Stimulated activated CD4-positive, alpha-beta T cell treated with anti-CD3 and anti-CD28 coated beads, TNF-alpha, amount 100 ng/mL, for 24 hours (primary cell): ENCODE results near the gene ZNF416.

Source experiments
- DNase-seq, 3 experiments: peaks; one replicate each; pipeline ENCODE4 v3.0.0-alpha.2; 2020; ENCODE audit warnings: low read depth in 3 of 3

The ZNF416 gene

DNA sequence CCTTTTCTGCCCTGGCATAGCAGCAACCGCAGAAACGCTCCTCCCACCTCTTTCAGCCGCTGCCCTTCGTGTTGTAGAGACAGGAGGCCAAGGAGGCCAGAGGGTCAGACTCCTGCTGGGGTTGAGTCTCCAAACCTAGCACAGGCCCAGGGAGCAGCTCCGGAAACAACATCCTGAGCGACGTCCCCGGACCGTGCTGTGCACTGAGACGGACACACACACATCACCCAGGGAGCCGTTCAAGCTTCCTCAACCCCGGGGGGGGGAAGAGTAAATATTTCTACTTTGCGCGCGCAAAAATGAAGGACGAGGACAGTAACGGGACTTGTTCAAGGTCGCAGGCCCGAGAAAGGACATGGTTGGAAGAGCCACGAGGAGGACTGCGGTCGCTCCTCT, 19.7 kb downstream of the ZNF416 start:
- peak in 1 of 3 experiments; percentile 2 for DNase-seq

DNA sequence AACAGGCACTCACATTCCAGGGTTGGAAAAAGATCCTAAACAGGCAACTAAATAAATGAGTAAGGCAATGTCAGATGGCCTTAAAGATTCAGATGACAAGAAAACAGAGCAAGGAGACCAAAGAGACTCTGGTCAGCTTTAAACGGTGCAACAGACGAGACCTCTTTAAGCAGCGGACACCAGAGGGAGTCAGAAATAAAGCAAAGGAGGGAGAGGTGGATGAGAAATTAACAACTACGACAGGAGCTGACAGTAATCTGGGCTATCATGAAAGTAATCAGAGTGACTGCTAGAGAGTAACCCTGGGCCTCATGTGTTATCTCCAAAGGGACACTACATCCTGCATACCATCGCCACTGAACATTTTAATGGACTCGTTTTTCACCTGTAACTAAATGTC, 20.2 kb downstream of the ZNF416 start:
- no peak for DNase-seq

DNA sequence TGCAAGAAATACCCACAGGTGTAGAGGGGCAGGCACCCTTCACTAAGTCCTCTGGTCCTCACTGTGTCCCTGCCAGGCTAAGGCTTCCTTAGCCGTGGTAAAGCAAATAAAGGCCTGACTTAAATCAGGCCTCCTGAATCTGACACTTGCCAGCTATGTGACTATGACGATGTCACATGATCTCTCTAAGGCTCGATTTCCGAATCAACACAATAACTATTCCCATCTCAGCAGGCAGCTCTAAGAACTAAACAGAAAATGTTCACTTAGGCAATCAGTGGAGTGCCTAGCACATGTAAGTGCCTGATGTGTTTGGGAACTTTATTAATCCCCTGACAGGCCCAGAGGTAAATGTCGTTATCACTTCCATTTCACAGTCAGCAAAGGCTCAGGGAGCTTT, 21.1 kb downstream of the ZNF416 start:
- DNase-seq: no peak

DNA sequence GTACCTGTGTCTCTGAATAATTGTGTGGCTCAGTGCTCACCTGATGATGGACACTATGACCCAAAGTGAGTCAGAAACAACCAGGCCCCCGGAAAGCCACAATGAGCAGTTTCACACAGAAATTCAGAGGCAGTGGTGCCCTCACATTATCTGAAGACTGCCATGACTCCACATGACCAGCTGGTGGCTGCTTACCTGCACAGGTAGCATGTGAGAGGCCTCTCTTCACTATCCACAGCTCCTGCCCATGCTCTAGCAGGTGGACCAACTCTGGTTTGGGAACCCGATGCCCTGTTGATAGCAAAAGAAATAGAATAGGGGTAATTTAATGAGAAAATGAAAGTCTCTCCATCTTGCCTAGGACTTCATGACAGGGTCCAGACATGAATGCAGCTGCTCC, 26.3 kb downstream of the ZNF416 start:
- DNase-seq: no peak

DNA sequence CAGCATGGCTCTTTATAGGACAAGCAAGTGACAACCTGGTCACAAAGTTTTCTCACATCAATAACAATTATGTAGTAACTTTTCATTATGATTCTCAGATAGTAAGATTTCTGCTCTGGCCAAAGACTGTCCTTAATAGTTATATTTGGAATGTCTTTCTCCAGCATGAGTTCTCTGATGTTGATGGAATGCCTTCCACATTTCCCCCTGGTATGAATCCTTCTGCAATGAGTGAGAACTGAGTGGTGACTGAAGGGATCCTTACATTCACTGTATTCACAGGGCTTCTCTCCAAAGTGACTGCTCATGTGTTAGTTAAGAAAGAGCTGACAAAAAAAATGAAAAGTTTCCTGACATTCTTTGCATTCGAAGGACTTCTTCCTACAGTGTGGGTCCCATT, 32.2 kb downstream of the ZNF416 start:
- no peak for DNase-seq

DNA sequence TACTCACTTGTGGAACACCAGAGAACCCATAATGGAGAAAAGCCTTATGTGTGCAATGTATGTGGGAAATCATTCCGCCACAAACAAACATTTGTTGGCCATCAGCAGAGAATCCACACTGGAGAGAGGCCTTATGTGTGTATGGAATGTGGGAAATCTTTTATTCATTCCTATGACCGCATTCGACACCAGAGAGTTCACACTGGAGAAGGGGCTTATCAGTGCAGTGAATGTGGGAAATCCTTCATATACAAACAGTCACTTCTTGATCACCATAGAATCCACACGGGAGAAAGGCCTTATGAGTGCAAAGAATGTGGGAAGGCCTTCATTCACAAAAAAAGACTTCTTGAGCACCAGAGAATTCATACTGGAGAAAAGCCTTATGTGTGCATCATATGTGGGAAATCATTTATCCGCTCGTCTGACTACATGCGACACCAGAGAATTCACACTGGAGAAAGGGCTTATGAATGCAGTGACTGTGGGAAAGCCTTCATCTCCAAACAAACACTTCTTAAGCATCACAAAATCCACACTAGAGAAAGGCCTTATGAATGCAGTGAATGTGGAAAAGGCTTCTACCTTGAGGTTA, 40.7 kb downstream of the ZNF416 start:
- no peak for DNase-seq

DNA sequence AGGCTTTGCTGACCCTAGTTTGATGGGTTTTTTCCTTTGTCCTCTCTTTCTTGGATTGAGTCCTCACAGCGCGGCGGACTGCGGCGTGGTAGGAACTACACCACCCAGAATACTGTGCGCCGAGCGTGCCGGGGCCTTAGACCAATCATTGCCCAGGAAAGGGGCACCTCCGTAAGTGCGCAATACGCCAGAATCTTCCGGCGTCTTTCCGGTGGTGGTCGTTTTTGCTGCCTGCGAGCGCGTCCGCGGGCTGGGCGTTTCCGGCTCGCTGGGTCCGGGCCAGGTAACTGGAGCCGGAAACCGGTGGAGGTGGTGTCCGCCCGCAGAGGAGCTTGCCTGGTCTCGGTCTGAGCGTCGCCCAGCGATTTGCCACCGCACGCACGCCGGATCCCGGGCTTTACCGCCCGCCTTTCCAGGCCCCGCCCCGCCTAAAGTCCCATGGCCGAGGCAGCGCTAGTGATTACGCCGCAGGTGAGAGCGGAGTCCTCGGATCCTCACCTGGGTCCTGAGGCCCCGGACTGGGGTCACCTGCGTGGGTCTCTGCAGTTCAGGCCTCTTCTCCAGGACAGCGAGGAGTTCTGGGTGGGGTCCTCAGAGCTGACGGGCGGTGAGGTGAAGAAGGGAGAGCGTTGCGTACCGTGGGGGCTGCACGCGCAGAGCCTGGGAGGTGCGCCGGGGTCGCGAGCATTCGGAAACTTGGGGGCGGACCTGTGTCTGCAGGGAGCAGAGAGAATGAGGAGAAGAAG, 51.4 kb downstream of the ZNF416 start, which contains the start of gene ZNF549:
ZNF549 (plus strand) TSS at position 221 of the 746 bp plus-strand sequence; CDS start at position 439, 218 bp downstream.
- peak; percentile 73 to 85 (median 84) for DNase-seq
